ENCODE measurements around the gene SMTNL1.

The SMTNL1 gene

GRCh38 chr11:57536947-57537619, at the start of gene SMTNL1:
TSS of gene SMTNL1 (plus strand) at chr11:57537595. CDS start at chr11:57542643, 5,048 bp downstream.
- Histone ChIP-seq H3K27me3 (ENCODE audit: low read depth, low read length) (no peaks in the 10 kb centered on the region), H3K27ac (ENCODE audit: low read length) (no peak within 1 kb of the TSS), H3K9me3 (ENCODE audit: control insufficient read depth in 1 of 2, low read length in 2 of 2) (no peaks in the 10 kb centered on the region), H3K4me1 (ENCODE audit: control insufficient read depth in 1 of 2, insufficient read depth in 2 of 2, low read length in 2 of 2) (no peaks in the 10 kb centered on the region), H3K36me3 (ENCODE audit: control insufficient read depth in 1 of 2, insufficient read depth in 2 of 2, low read length in 2 of 2) (no peaks in the 10 kb centered on the region), H3K4me3 (ENCODE audit: low read depth in 1 of 2, low read length in 2 of 2) (no peak within 1 kb of the TSS)

GRCh38 chr11:57487920-57488659, 49.3 kb upstream of the SMTNL1 start:
- Histone ChIP-seq H3K27me3 (ENCODE audit: low read depth, low read length) (no peaks in the 10 kb centered on the region), H3K36me3 (ENCODE audit: control insufficient read depth in 1 of 2, insufficient read depth in 2 of 2, low read length in 2 of 2) (peaks cover 15 to 54% of the 10 kb centered on the region in 2 donors), H3K4me3 (ENCODE audit: low read depth in 1 of 2, low read length in 2 of 2) (no peak overlapping the region)

GRCh38 chr11:57490456-57491248, 46.7 kb upstream of the SMTNL1 start:
- H3K36me3 ChIP-seq (ENCODE audit: control insufficient read depth in 1 of 2, insufficient read depth in 2 of 2, low read length in 2 of 2) = peaks cover 10 to 47% of the 10 kb centered on the region in 2 donors
- no peaks in the 10 kb centered on the region for H3K27me3 ChIP-seq (ENCODE audit: low read depth, low read length)

More at GRCh38 chr11:57487920-57488659, 49.3 kb upstream of the SMTNL1 start:
- H3K4me1 ChIP-seq (ENCODE audit: control insufficient read depth in 1 of 2, insufficient read depth in 2 of 2, low read length in 2 of 2) = peaks cover 0 to 4% of the 10 kb centered on the region in 2 donors
- no peaks in the 10 kb centered on the region for H3K9me3 ChIP-seq (ENCODE audit: control insufficient read depth in 1 of 2, low read length in 2 of 2)
- no peak overlapping the region for H3K27ac ChIP-seq (ENCODE audit: low read length)

GRCh38 chr11:57491371-57492061, 45.9 kb upstream of the SMTNL1 start:
- Histone ChIP-seq H3K4me3 (ENCODE audit: low read depth in 1 of 2, low read length in 2 of 2) (no peak overlapping the region), H3K36me3 (ENCODE audit: control insufficient read depth in 1 of 2, insufficient read depth in 2 of 2, low read length in 2 of 2) (peaks cover 10 to 46% of the 10 kb centered on the region in 2 donors), H3K4me1 (ENCODE audit: control insufficient read depth in 1 of 2, insufficient read depth in 2 of 2, low read length in 2 of 2) (no peaks in the 10 kb centered on the region)

More at GRCh38 chr11:57490456-57491248, 46.7 kb upstream of the SMTNL1 start:
- Histone ChIP-seq H3K9me3 (ENCODE audit: control insufficient read depth in 1 of 2, low read length in 2 of 2) (no peaks in the 10 kb centered on the region), H3K27ac (ENCODE audit: low read length) (no peak overlapping the region), H3K4me1 (ENCODE audit: control insufficient read depth in 1 of 2, insufficient read depth in 2 of 2, low read length in 2 of 2) (no peaks in the 10 kb centered on the region), H3K4me3 (ENCODE audit: low read depth in 1 of 2, low read length in 2 of 2) (no peak overlapping the region)

GRCh38 chr11:57493507-57494503, 43.6 kb upstream of the SMTNL1 start:
- Histone ChIP-seq H3K9me3 (ENCODE audit: control insufficient read depth in 1 of 2, low read length in 2 of 2) (no peaks in the 10 kb centered on the region), H3K36me3 (ENCODE audit: control insufficient read depth in 1 of 2, insufficient read depth in 2 of 2, low read length in 2 of 2) (peaks cover 9 to 26% of the 10 kb centered on the region in 2 donors), H3K4me3 (ENCODE audit: low read depth in 1 of 2, low read length in 2 of 2) (no peak overlapping the region), H3K4me1 (ENCODE audit: control insufficient read depth in 1 of 2, insufficient read depth in 2 of 2, low read length in 2 of 2) (peaks cover 0 to 3% of the 10 kb centered on the region in 2 donors), H3K27ac (ENCODE audit: low read length) (no peak overlapping the region), H3K27me3 (ENCODE audit: low read depth, low read length) (no peaks in the 10 kb centered on the region)

More at GRCh38 chr11:57491371-57492061, 45.9 kb upstream of the SMTNL1 start:
- Histone ChIP-seq H3K9me3 (ENCODE audit: control insufficient read depth in 1 of 2, low read length in 2 of 2) (no peaks in the 10 kb centered on the region), H3K27ac (ENCODE audit: low read length) (no peak overlapping the region), H3K27me3 (ENCODE audit: low read depth, low read length) (no peaks in the 10 kb centered on the region)

GRCh38 chr11:57496109-57496820, 41.1 kb upstream of the SMTNL1 start:
- H3K36me3 ChIP-seq (ENCODE audit: control insufficient read depth in 1 of 2, insufficient read depth in 2 of 2, low read length in 2 of 2) = peaks cover 0 to 11% of the 10 kb centered on the region in 2 donors
- no peaks in the 10 kb centered on the region for H3K9me3 ChIP-seq (ENCODE audit: control insufficient read depth in 1 of 2, low read length in 2 of 2)
- peaks cover 3 to 7% of the 10 kb centered on the region in 2 donors for H3K4me1 ChIP-seq (ENCODE audit: control insufficient read depth in 1 of 2, insufficient read depth in 2 of 2, low read length in 2 of 2)
- no peak overlapping the region for H3K4me3 ChIP-seq (ENCODE audit: low read depth in 1 of 2, low read length in 2 of 2)
- H3K27me3 ChIP-seq (ENCODE audit: low read depth, low read length) = no peaks in the 10 kb centered on the region
- no peak overlapping the region for H3K27ac ChIP-seq (ENCODE audit: low read length)

- no peak overlapping the region for H3K4me3 ChIP-seq (ENCODE audit: low read depth in 1 of 2, low read length in 2 of 2)
- peaks cover 3 to 7% of the 10 kb centered on the region in 2 donors for H3K4me1 ChIP-seq (ENCODE audit: control insufficient read depth in 1 of 2, insufficient read depth in 2 of 2, low read length in 2 of 2)
These were observed 39.8 kb upstream of the SMTNL1 start for GRCh38 chr11:57497303-57498247.

GRCh38 chr11:57498540-57498939, 38.9 kb upstream of the SMTNL1 start:
- Histone ChIP-seq H3K27me3 (ENCODE audit: low read depth, low read length) (no peaks in the 10 kb centered on the region), H3K4me1 (ENCODE audit: control insufficient read depth in 1 of 2, insufficient read depth in 2 of 2, low read length in 2 of 2) (peaks cover 3 to 7% of the 10 kb centered on the region in 2 donors), H3K4me3 (ENCODE audit: low read depth in 1 of 2, low read length in 2 of 2) (no peak overlapping the region), H3K36me3 (ENCODE audit: control insufficient read depth in 1 of 2, insufficient read depth in 2 of 2, low read length in 2 of 2) (peaks cover 0 to 11% of the 10 kb centered on the region in 2 donors), H3K9me3 (ENCODE audit: control insufficient read depth in 1 of 2, low read length in 2 of 2) (no peaks in the 10 kb centered on the region), H3K27ac (ENCODE audit: low read length) (no peak overlapping the region)

More at GRCh38 chr11:57497303-57498247, 39.8 kb upstream of the SMTNL1 start:
- H3K36me3 ChIP-seq (ENCODE audit: control insufficient read depth in 1 of 2, insufficient read depth in 2 of 2, low read length in 2 of 2) = peaks cover 0 to 11% of the 10 kb centered on the region in 2 donors
- H3K27me3 ChIP-seq (ENCODE audit: low read depth, low read length) = no peaks in the 10 kb centered on the region
- H3K27ac ChIP-seq (ENCODE audit: low read length) = no peak overlapping the region
- H3K9me3 ChIP-seq (ENCODE audit: control insufficient read depth in 1 of 2, low read length in 2 of 2) = no peaks in the 10 kb centered on the region

All from muscle layer of duodenum (tissue), 2 donors.